Activated B cell treated with CpG ODN at 0.5 μM for 24 hours (primary cell): ENCODE data around the gene OMP. TPM values are rescaled to one million over a fixed set of nuclear protein-coding genes. Genes with fewer than 3 reads are reported as not detected.

ENCODE experiments used
- ATAC-seq: fragments of 200-7000 bp; cut with Tn5 transposase; one replicate; pipeline ENCODE4 v1.10.0; 2021; ENCODE audit warnings: low read depth, mild to moderate bottlenecking, moderate library complexity
- CTCF ChIA-PET: fragments of 350-600 bp; sonication (Branson Sonifier 250); formaldehyde crosslinking; loops from one replicate; lab custom pipeline; 2021; ENCODE audit warnings: antibody characterized with exemption; lab: Charles Lee
- POLR2A ChIA-PET: fragments of 350-600 bp; sonication (Branson Sonifier 250); formaldehyde crosslinking; loops from one replicate; lab custom pipeline; 2021; ENCODE audit warnings: antibody characterized with exemption; lab: Charles Lee
- DNase-seq: peaks from one replicate; pipeline ENCODE4 v3.0.0; 2022
- H3K27ac Mint-ChIP-seq: one replicate; pipeline ENCODE4 v1.8.0; 2020; ENCODE audit warnings: mixed read lengths
- H3K27me3 Mint-ChIP-seq: one replicate; pipeline ENCODE4 v1.8.0; 2021; ENCODE audit warnings: mixed read lengths
- H3K36me3 Mint-ChIP-seq: one replicate; pipeline ENCODE4 v1.8.0; 2021; ENCODE audit warnings: low read depth, mixed read lengths
- H3K4me1 Mint-ChIP-seq: one replicate; pipeline ENCODE4 v1.8.0; 2021; ENCODE audit warnings: mixed read lengths
- H3K4me3 Mint-ChIP-seq: one replicate; pipeline ENCODE4 v1.8.0; 2020; ENCODE audit warnings: mild to moderate bottlenecking, mixed read lengths
- H3K9me3 Mint-ChIP-seq: one replicate; pipeline ENCODE4 v1.8.0; 2020; ENCODE audit warnings: mixed read lengths
- CTCF ChIP-seq: fragments of 200-600 bp; IDR thresholded peaks from one replicate; pipeline ENCODE4 v1.8.0; 2022; ENCODE audit warnings: antibody characterized with exemption, mild to moderate bottlenecking
- intact Hi-C: fragments of 100-400 bp; cut with micrococcal nuclease; formaldehyde crosslinking; loops from one replicate; pipeline ENCODE4 v1.15.1; 2024
- total RNA-seq: library from RNA; stranded (reverse); gene quantifications from 2 replicates; pipeline ENCODE4 v1.2.3, GENCODE V29; 2022

Gene OMP
- total RNA-seq, 1 donor from 2014 or later: not detected

DNA sequence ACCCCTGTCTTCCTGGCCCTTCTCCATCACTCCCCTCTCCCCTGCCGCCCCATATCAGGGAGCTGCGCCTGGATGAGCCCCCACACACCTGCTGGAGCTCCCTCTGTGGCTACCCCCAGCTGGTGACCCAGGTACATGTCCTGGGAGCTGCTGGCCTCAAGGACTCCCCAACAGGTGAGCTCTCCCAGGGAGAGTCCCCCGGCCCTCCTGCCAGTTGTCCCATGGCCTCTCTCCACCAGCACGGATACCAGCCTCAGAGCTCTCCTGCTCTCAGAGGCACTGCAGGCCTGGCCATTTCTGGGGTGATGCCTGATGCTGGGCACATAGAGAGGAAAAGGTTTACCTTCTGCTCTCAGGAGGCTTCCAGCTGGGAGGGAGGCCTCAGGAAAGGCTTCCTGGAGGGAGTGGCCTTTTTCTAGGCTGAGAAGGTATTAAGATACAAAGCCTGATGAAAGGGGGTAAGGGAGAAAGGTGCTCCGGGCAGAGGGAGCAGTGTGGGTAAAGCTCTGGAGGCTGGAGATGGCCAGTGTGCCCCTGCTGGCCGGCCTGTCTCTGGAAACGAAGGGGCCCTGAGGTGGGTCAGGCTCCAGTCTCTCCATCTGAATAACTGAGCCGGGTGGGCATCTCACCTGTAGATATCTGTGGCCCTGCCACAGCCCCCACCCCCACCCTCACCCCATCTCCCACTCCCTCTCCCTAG lies 19.4 kb downstream of the OMP start:
- ChIA-PET POLR2A (no interaction called here), CTCF (no interaction called here)
- no peaks in the 10 kb centered on the region for H3K36me3 Mint-ChIP-seq
- no peak for ATAC-seq
- TF ChIP-seq CTCF: no peak
- no peak overlapping the region for H3K27ac Mint-ChIP-seq
- H3K27me3 Mint-ChIP-seq: peaks cover 6% of the 10 kb centered on the region
- H3K4me1 Mint-ChIP-seq: peaks cover 5% of the 10 kb centered on the region
- intact Hi-C loops: no loop called here
- DNase-seq: no peak
- H3K9me3 Mint-ChIP-seq: no peaks in the 10 kb centered on the region
- H3K4me3 Mint-ChIP-seq: no peak overlapping the region

- POLR2A ChIA-PET: no interaction called here
- Mint-ChIP-seq H3K27me3 (peaks cover 6% of the 10 kb centered on the region), H3K4me3 (no peak overlapping the region), H3K4me1 (peaks cover 10% of the 10 kb centered on the region), H3K36me3 (no peaks in the 10 kb centered on the region), H3K27ac (no peak overlapping the region), H3K9me3 (no peaks in the 10 kb centered on the region)
- ATAC-seq (no peak), DNase-seq (no peak)
- intact Hi-C loops: no loop called here
- no peak for TF ChIP-seq CTCF
- CTCF ChIA-PET: no interaction called here
Observed at GRCh38 chr11:77122576-77123212, 20.1 kb downstream of the OMP start.

DNA sequence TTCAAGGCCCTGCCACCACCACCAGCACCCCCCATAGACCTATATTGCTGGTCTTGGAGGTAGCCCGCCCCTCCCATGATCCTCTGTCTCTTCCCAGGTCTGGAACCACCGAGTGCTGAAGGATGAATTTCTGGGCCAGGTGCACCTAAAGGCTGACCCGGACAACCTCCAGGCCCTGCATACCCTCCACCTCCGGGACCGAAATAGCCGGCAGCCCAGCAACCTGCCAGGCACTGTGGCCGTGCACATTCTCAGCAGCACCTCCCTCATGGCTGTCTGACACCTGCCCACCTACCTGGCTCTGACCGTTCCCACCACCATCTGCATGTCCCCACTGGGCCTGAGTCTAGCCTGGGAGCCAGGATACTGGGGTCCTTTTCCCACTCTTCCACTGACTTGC lies 21.0 kb downstream of the OMP start:
- H3K27ac Mint-ChIP-seq: no peak overlapping the region
- ATAC-seq (no peak), DNase-seq (no peak)
- peaks cover 17% of the 10 kb centered on the region for H3K4me1 Mint-ChIP-seq
- H3K36me3 Mint-ChIP-seq: no peaks in the 10 kb centered on the region
- CTCF ChIA-PET: no interaction called here
- H3K9me3 Mint-ChIP-seq: no peaks in the 10 kb centered on the region
- intact Hi-C loops: no loop called here
- H3K27me3 Mint-ChIP-seq: peaks cover 6% of the 10 kb centered on the region
- no peak overlapping the region for H3K4me3 Mint-ChIP-seq
- POLR2A ChIA-PET: no interaction called here
- TF ChIP-seq CTCF: no peak

GRCh38 chr11:77124041-77124440 lies 21.4 kb downstream of the OMP start:
- H3K27ac Mint-ChIP-seq: no peak overlapping the region
- H3K4me1 Mint-ChIP-seq: peaks cover 19% of the 10 kb centered on the region
- H3K27me3 Mint-ChIP-seq: peaks cover 6% of the 10 kb centered on the region
- ATAC-seq (no peak), DNase-seq (no peak)
- no peaks in the 10 kb centered on the region for H3K36me3 Mint-ChIP-seq
- ChIA-PET POLR2A (no interaction called here), CTCF (no interaction called here)
- intact Hi-C loops: no loop called here
- TF ChIP-seq CTCF: no peak
- no peak overlapping the region for H3K4me3 Mint-ChIP-seq
- H3K9me3 Mint-ChIP-seq: no peaks in the 10 kb centered on the region

- H3K27me3 Mint-ChIP-seq: peaks cover 6% of the 10 kb centered on the region
- peaks cover 19% of the 10 kb centered on the region for H3K4me1 Mint-ChIP-seq
- CTCF ChIA-PET: no interaction called here
- intact Hi-C loops: no loop called here
- POLR2A ChIA-PET: no interaction called here
- H3K36me3 Mint-ChIP-seq: no peaks in the 10 kb centered on the region
- ATAC-seq (no peak), DNase-seq (no peak)
- no peaks in the 10 kb centered on the region for H3K9me3 Mint-ChIP-seq
- no peak overlapping the region for H3K4me3 Mint-ChIP-seq
- no peak overlapping the region for H3K27ac Mint-ChIP-seq
- TF ChIP-seq CTCF: no peak
Observed at GRCh38 chr11:77124488-77124887, 21.8 kb downstream of the OMP start.
